K562 (cell line): ENCODE data around the gene TUBA8. TPM values are rescaled to one million over a fixed set of nuclear protein-coding genes. Genes with fewer than 3 reads are reported as not detected.

Experiments used
- ATAC-seq: fragments of 200-7000 bp; cut with Tn5 transposase; 3 replicates; pipeline ENCODE4 v1.9.1; 2020; ENCODE audit warnings: moderate library complexity
- BruUV-seq: library from RNA; stranded (reverse); fragments of 400-500 nt; replicated peaks from 2 replicates; lab custom pipeline; 2021; lab: Mats Ljungman, UMichigan
- CTCF ChIA-PET: fragments of 300-600 bp; formaldehyde crosslinking; extraction: SDS; loops from one replicate; lab custom pipeline; 2021; ENCODE audit warnings: low intra/inter-chr PET ratio; lab: Yijun Ruan, JAX
- POLR2A ChIA-PET: fragments of 300-600, 350-650 bp; sonication (Branson Sonifier 250); formaldehyde crosslinking; extraction: SDS; loops from one replicate; lab custom pipeline; 2021; ENCODE audit warnings: antibody characterized with exemption, inconsistent platforms; lab: Yijun Ruan, JAX
- DNase-seq, 4 experiments: peaks; one replicate each; pipeline versions ENCODE4 v3.0.0 to v3.0.0-alpha.2; 2011 to 2018; ENCODE audit warnings: low spot score in 3 of 4, mixed read lengths in 3 of 4; ENCODE audit errors: extremely low read depth in 1 of 4
- FAIRE-seq: peaks from 2 replicates; lab custom pipeline; 2011; peaks lifted over from hg19 to GRCh38; lab: Jason Lieb, UNC
- H2AFZ ChIP-seq: 2 replicates; pipeline ENCODE4 v1.6.0; 2011; ENCODE audit warnings: low read depth, low read length, control low read depth, inconsistent platforms
- H3K27ac ChIP-seq: fragments of 200-600 bp; 3 replicates; pipeline ENCODE4 v1.8.0; 2011; ENCODE audit warnings: low read depth, mild to moderate bottlenecking, control low read depth, inconsistent platforms, low read length, moderate library complexity, mixed read lengths; ENCODE audit errors: extremely low read depth
- H3K27me3 ChIP-seq, 2 experiments: fragments of 300-600 bp in 1 of 2; 2 replicates in 1 of 2; 3 replicates in 1 of 2; pipeline versions ENCODE4 v1.6.0 to v1.8.0; 2011; ENCODE audit warnings: inconsistent platforms in 2 of 2, low read length in 2 of 2, mild to moderate bottlenecking in 1 of 2, mixed read lengths in 1 of 2, moderate library complexity in 1 of 2; ENCODE audit not compliant: control insufficient read depth in 2 of 2, insufficient read depth in 2 of 2
- H3K36me3 ChIP-seq: fragments of 300-600 bp; 3 replicates; pipeline ENCODE4 v1.8.0; 2011; ENCODE audit warnings: mild to moderate bottlenecking, low read length, inconsistent platforms; ENCODE audit not compliant: control insufficient read depth, insufficient read depth
- H3K4me1 ChIP-seq, 2 experiments: fragments of 200-600 bp in 1 of 2; replicated peaks in 1 of 2; 2 replicates in 1 of 2; 3 replicates in 1 of 2; pipeline versions ENCODE4 v1.5.1 to v1.8.0; 2011; ENCODE audit warnings: inconsistent platforms in 2 of 2, low read length in 2 of 2, mild to moderate bottlenecking in 1 of 2, mixed read lengths in 1 of 2, moderate library complexity in 1 of 2; ENCODE audit not compliant: control insufficient read depth in 2 of 2, insufficient read depth in 2 of 2
- H3K4me2 ChIP-seq: 2 replicates; pipeline ENCODE4 v1.6.1; 2011; ENCODE audit warnings: low read length, control low read depth, inconsistent platforms, mixed read lengths; ENCODE audit not compliant: insufficient read depth
- H3K4me3 ChIP-seq: fragments of 200-600 bp; sonication (generic), shearing (Covaris generic); 2 replicates; pipeline ENCODE4 v1.5.1; 2016; ENCODE audit warnings: control low read depth, inconsistent platforms
- H3K79me2 ChIP-seq: fragments of 200-600 bp; 3 replicates; pipeline ENCODE4 v1.8.0; 2011; ENCODE audit warnings: low read length, inconsistent platforms; ENCODE audit not compliant: control insufficient read depth, insufficient read depth
- H3K9ac ChIP-seq, 2 experiments: 2 replicates each; pipeline versions ENCODE4 v1.6.0 to v1.6.1; 2011; ENCODE audit warnings: low read depth in 2 of 2, low read length in 2 of 2, control low read depth in 1 of 2, inconsistent platforms in 1 of 2, mild to moderate bottlenecking in 1 of 2, mixed read lengths in 1 of 2; ENCODE audit not compliant: insufficient read depth in 1 of 2
- H3K9me1 ChIP-seq: one replicate; pipeline ENCODE4 v1.6.0; 2011; ENCODE audit warnings: inconsistent platforms, mild to moderate bottlenecking, low read length, moderate library complexity; ENCODE audit not compliant: control insufficient read depth, insufficient read depth
- H3K9me3 ChIP-seq: replicated peaks from 2 replicates; pipeline ENCODE4 v1.5.1; 2011; ENCODE audit warnings: low read depth, low read length, inconsistent platforms; ENCODE audit not compliant: control insufficient read depth, insufficient read depth
- H4K20me1 ChIP-seq: replicated peaks from 2 replicates; pipeline ENCODE4 v1.6.1; 2011; ENCODE audit warnings: low read length, inconsistent platforms, mixed read lengths; ENCODE audit not compliant: control insufficient read depth, insufficient read depth
- CBFA2T3 ChIP-seq: fragments of 450-650 bp; IDR thresholded peaks from 2 replicates; pipeline ENCODE4 v1.6.1; 2017
- CBX1 ChIP-seq: sonication (generic); IDR thresholded peaks from 2 replicates; pipeline ENCODE4 v1.6.1; 2016; ENCODE audit warnings: antibody characterized with exemption, low read depth, mild to moderate bottlenecking
- HMGN3 ChIP-seq: IDR thresholded peaks from 2 replicates; pipeline ENCODE4 v1.6.1; 2011; ENCODE audit warnings: borderline replicate concordance, low read depth, mild to moderate bottlenecking, mixed read lengths, low read length; ENCODE audit not compliant: insufficient read length; ENCODE audit errors: extremely low read depth
- NFE2 ChIP-seq: IDR thresholded peaks from 2 replicates; pipeline ENCODE4 v1.6.1; 2014; ENCODE audit warnings: antibody characterized with exemption, low read depth
- PHB ChIP-seq: fragments of 250-450 bp; sonication (Bioruptor Pico); IDR thresholded peaks from 2 replicates; pipeline ENCODE4 v1.5.0; 2021
- POLR2H ChIP-seq: IDR thresholded peaks from 2 replicates; pipeline ENCODE4 v1.6.1; 2016; ENCODE audit warnings: missing genetic modification characterization, low read depth, mild to moderate bottlenecking, control low read depth, missing compliant biosample characterization, moderate library complexity
- SIN3A ChIP-seq, 2 experiments: fragments of 150-350 bp in 1 of 2; IDR thresholded peaks; 2 replicates each; pipeline ENCODE4 v1.6.1; 2011 to 2016; ENCODE audit warnings: borderline replicate concordance in 2 of 2, low read depth in 2 of 2, low read length in 2 of 2, mild to moderate bottlenecking in 2 of 2, moderate library complexity in 2 of 2; ENCODE audit not compliant: control insufficient read depth in 1 of 2
- SMAD3 ChIP-seq: fragments of 450-650 bp; formaldehyde crosslinking; conservative IDR thresholded peaks from 2 replicates; pipeline ENCODE4 v1.4.0; 2020; ENCODE audit warnings: mild to moderate bottlenecking
- SNRNP70 ChIP-seq: fragments of 200-400 bp; formaldehyde crosslinking; optimal IDR thresholded peaks from 2 replicates; pipeline ENCODE3; 2017; ENCODE audit warnings: low read depth, low read length
- USF2 ChIP-seq: sonication (generic); formaldehyde crosslinking; IDR thresholded peaks from 2 replicates; pipeline ENCODE4 v1.5.0; 2020; ENCODE audit warnings: missing genetic modification reagents
- ZNF239 ChIP-seq: fragments of 250-450 bp; sonication (Bioruptor Pico); IDR thresholded peaks from 2 replicates; pipeline ENCODE4 v1.4.0; 2020; ENCODE audit warnings: mild to moderate bottlenecking
- ZNF436 ChIP-seq: fragments of 250-450, 450-650 bp; sonication (Bioruptor Pico); formaldehyde crosslinking; IDR thresholded peaks from 2 replicates; pipeline ENCODE4 v1.7.0; 2020; ENCODE audit warnings: mild to moderate bottlenecking
- WGBS: fragments of 100-300 bp; shearing (Covaris generic); methylation state at CpG from one replicate; pipeline ENCODE4 v1.1.6; 2016; ENCODE audit warnings: low coverage, mixed read lengths; ENCODE audit not compliant: insufficient coverage; ENCODE audit errors: missing lambda C conversion rate; 5-methylcytosine and 5-hydroxymethylcytosine counted together
- in situ Hi-C: fragments of 300-500 bp; cut with MboI; formaldehyde crosslinking; loops from 4 replicates; pipeline ENCODE4 v1.15.0; 2018; ENCODE audit warnings: inconsistent platforms, mixed read lengths
- intact Hi-C: fragments of 100-400 bp; cut with micrococcal nuclease; formaldehyde crosslinking; loops from 2 replicates; pipeline ENCODE4 v1.14.2; 2022
- polyA plus RNA-seq, 8 experiments: library from polyadenylated mRNA; depleted of rRNA in 4 of 8; stranded (reverse) in 5 of 8; unstranded in 3 of 8; fragments of >200 nt; fragmentation: Nextera tagmentation in 2 of 8; fragmentation: Illumina TruSeq in 1 of 8; extraction: Ambion mirVana in 2 of 8; extraction: Trizol in 1 of 8; gene quantifications; 2 replicates each; pipeline versions ENCODE4 v1.2.1 to v1.2.3, GENCODE V29; 2011 to 2014; ENCODE audit warnings: inconsistent platforms in 1 of 8, missing spikeins in 1 of 8
- total RNA-seq, 7 experiments: library from RNA; depleted of rRNA in 6 of 7; stranded (reverse); fragments of >200 nt in 6 of 7; fragmentation: Illumina TruSeq in 2 of 7; extraction: Trizol in 2 of 7; gene quantifications; 2 replicates each; pipeline versions ENCODE4 v1.2.1 to v1.2.3, GENCODE V29; 2011 to 2021; ENCODE audit warnings: low replicate concordance in 1 of 7
- TF ChIP-seq, protein P1 (sequence below): IDR thresholded peaks from 3 replicates; pipeline ENCODE4 v1.6.1; 2011; ENCODE audit warnings: borderline replicate concordance, mild to moderate bottlenecking, moderate library complexity; ENCODE audit not compliant: insufficient read length; ENCODE audit errors: extremely low read depth

The TUBA8 gene
- total and polyA plus RNA-seq, 9 of the 15 experiments (the other 6 are each of a cell fraction or from before 2014, with no cell fraction given) = 0.07 to 1.1 (median 0.65) TPM

- 4% methylated on average over 9 of the region's 9 CpGs for WGBS
- intact Hi-C loops (no loop called here), in situ Hi-C loops (no loop called here)
- no peak overlapping the region for H3K27ac ChIP-seq
- H3K4me3 ChIP-seq = no peak overlapping the region
- no peaks in the 10 kb centered on the region for H3K9me1 ChIP-seq
- H3K4me2 ChIP-seq = no peak overlapping the region
- FAIRE-seq (no peak), ATAC-seq (no peak), DNase-seq (no peak)
- no peaks in the 10 kb centered on the region for H3K9me3 ChIP-seq
- ChIA-PET POLR2A (interaction anchor here (0.8 to 1.3 kb wide), 3 partner anchors 12 to 38 kb away, joined by 3 read pairs; no protein-coding TSS in a partner anchor), CTCF (no interaction called here)
- no peak overlapping the region for H3K9ac ChIP-seq
- 0 out of 2 replicates have a peak, but pooled peaks cover 3% of the 10 kb centered on the region for H4K20me1 ChIP-seq
- no TSS peak for BruUV-seq
- peaks cover 0 to 3% of the 10 kb centered on the region in 2 experiments; a peak in 1 of 5 replicates for H3K4me1 ChIP-seq
- no peak overlapping the region for H2AFZ ChIP-seq
- H3K36me3 ChIP-seq = no peaks in the 10 kb centered on the region
- TF ChIP-seq CBX1 (no peak), USF2 (CRISPR knock-in tag) (no peak), PHB (CRISPR knock-in tag) (no peak), ZNF436 (CRISPR knock-in tag) (no peak), SMAD3 (no peak), NFE2 (no peak), POLR2H (tag) (no peak), SIN3A (IDR thresholded peaks at IDR 0.05; ENCODE audit: borderline replicate concordance in 2 of 2, control insufficient read depth in 1 of 2, low read depth in 2 of 2, low read length in 2 of 2) (no peak), SNRNP70 (no peak), HMGN3 (no peak), ZNF239 (CRISPR knock-in tag) (no peak), CBFA2T3 (no peak)
- TF ChIP-seq, protein P1, sequence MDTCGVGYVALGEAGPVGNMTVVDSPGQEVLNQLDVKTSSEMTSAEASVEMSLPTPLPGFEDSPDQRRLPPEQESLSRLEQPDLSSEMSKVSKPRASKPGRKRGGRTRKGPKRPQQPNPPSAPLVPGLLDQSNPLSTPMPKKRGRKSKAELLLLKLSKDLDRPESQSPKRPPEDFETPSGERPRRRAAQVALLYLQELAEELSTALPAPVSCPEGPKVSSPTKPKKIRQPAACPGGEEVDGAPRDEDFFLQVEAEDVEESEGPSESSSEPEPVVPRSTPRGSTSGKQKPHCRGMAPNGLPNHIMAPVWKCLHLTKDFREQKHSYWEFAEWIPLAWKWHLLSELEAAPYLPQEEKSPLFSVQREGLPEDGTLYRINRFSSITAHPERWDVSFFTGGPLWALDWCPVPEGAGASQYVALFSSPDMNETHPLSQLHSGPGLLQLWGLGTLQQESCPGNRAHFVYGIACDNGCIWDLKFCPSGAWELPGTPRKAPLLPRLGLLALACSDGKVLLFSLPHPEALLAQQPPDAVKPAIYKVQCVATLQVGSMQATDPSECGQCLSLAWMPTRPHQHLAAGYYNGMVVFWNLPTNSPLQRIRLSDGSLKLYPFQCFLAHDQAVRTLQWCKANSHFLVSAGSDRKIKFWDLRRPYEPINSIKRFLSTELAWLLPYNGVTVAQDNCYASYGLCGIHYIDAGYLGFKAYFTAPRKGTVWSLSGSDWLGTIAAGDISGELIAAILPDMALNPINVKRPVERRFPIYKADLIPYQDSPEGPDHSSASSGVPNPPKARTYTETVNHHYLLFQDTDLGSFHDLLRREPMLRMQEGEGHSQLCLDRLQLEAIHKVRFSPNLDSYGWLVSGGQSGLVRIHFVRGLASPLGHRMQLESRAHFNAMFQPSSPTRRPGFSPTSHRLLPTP = no peak
- H3K79me2 ChIP-seq = no peaks in the 10 kb centered on the region
- H3K27me3 ChIP-seq = peaks cover 15 to 51% of the 10 kb centered on the region in 2 experiments; a peak in 3 of 5 replicates
Measured at GRCh38 chr22:18118345-18118915, 7.8 kb downstream of the TUBA8 start.
